HG02840 (cell line): ENCODE data around the gene SLC2A4RG.

Source experiments
- ATAC-seq: cut with Tn5 transposase; IDR thresholded peaks from one replicate; pipeline ENCODE4 v1.9.1; 2021; ENCODE audit warnings: mild to moderate bottlenecking, moderate library complexity, moderate number of reproducible peaks; ENCODE audit not compliant: unreplicated experiment, low FRiP score

Gene SLC2A4RG

GRCh38 chr20:63699466-63700198, 39.9 kb upstream of the SLC2A4RG start:
- no peak for ATAC-seq

GRCh38 chr20:63700199-63701050, 39.2 kb upstream of the SLC2A4RG start:
- no peak for ATAC-seq

GRCh38 chr20:63701051-63701328, 38.6 kb upstream of the SLC2A4RG start:
- ATAC-seq = no peak

GRCh38 chr20:63701329-63702035, 38.1 kb upstream of the SLC2A4RG start:
- no peak for ATAC-seq

GRCh38 chr20:63702036-63702665, 37.4 kb upstream of the SLC2A4RG start:
- no peak for ATAC-seq

- ATAC-seq = no peak
Observed at GRCh38 chr20:63702751-63703470, 36.7 kb upstream of the SLC2A4RG start.

- no peak for ATAC-seq
Observed at GRCh38 chr20:63703471-63703975, 36.1 kb upstream of the SLC2A4RG start.

GRCh38 chr20:63703976-63704748, 35.4 kb upstream of the SLC2A4RG start:
- ATAC-seq = no peak

- no peak for ATAC-seq
Observed at GRCh38 chr20:63704749-63705117, 34.8 kb upstream of the SLC2A4RG start.

GRCh38 chr20:63705232-63706026, 34.1 kb upstream of the SLC2A4RG start:
- ATAC-seq = no peak

GRCh38 chr20:63706027-63706695, 33.4 kb upstream of the SLC2A4RG start:
- no peak for ATAC-seq

GRCh38 chr20:63706852-63707557, 32.6 kb upstream of the SLC2A4RG start:
- ATAC-seq = peak; percentile 23

- peak; percentile 70 for ATAC-seq
Observed at GRCh38 chr20:63707558-63708300, 31.8 kb upstream of the SLC2A4RG start, which contains the start of the genes ARFRP1 and ZGPAT. Gene ARFRP1, minus strand, starts transcription at chr20:63707976. Its CDS starts 885 bp downstream, at chr20:63707091. Gene ZGPAT, plus strand, starts transcription at chr20:63708039. Its CDS starts 542 bp downstream, at chr20:63708581.

GRCh38 chr20:63708301-63709148, 31.1 kb upstream of the SLC2A4RG start:
- peak; percentile 10 for ATAC-seq

- ATAC-seq = no peak
Observed at GRCh38 chr20:63709149-63709527, 30.4 kb upstream of the SLC2A4RG start.
